Chondrocyte (in vitro differentiated cells): ENCODE results near the gene MEFV. TPM values are rescaled to one million over a fixed set of nuclear protein-coding genes. Genes with fewer than 3 reads are reported as not detected.
A peak's percentile ranks its signal among the peaks of the same experiment; 100 is the strongest.

ENCODE experiments used
- DNase-seq: peaks from one replicate; pipeline ENCODE4 v3.0.0; 2021; ENCODE audit warnings: mixed read lengths, low spot score
- H3K27ac Mint-ChIP-seq: one replicate; pipeline ENCODE4 v1.8.0; 2021; ENCODE audit warnings: mild to moderate bottlenecking, moderate library complexity, mixed read lengths; ENCODE audit not compliant: unreplicated experiment
- H3K27me3 Mint-ChIP-seq: 2 replicates; pipeline ENCODE4 v1.8.0; 2021; ENCODE audit warnings: low read depth, mixed read lengths
- H3K36me3 Mint-ChIP-seq: 2 replicates; pipeline ENCODE4 v1.8.0; 2021; ENCODE audit warnings: low read depth, mixed read lengths
- H3K4me1 Mint-ChIP-seq: 2 replicates; pipeline ENCODE4 v1.8.0; 2021; ENCODE audit warnings: low read depth, mild to moderate bottlenecking, mixed read lengths
- H3K4me3 Mint-ChIP-seq: one replicate; pipeline ENCODE4 v1.8.0; 2021; ENCODE audit warnings: mild to moderate bottlenecking, moderate library complexity, mixed read lengths; ENCODE audit not compliant: unreplicated experiment
- H3K9me3 Mint-ChIP-seq: 2 replicates; pipeline ENCODE4 v1.8.0; 2021; ENCODE audit warnings: low read depth, mixed read lengths
- total RNA-seq: library from RNA; stranded (reverse); gene quantifications from 3 replicates; pipeline ENCODE4 v1.2.1, GENCODE V29; 2021
- TF ChIP-seq, protein P1 (sequence below): fragments of 200-600 bp; sonication (generic); IDR thresholded peaks from 2 replicates; pipeline ENCODE4 v1.5.0; 2021; ENCODE audit warnings: antibody characterized with exemption, mild to moderate bottlenecking, moderate library complexity

The MEFV gene
- total RNA-seq, 1 donor from 2014 or later: not detected

DNA sequence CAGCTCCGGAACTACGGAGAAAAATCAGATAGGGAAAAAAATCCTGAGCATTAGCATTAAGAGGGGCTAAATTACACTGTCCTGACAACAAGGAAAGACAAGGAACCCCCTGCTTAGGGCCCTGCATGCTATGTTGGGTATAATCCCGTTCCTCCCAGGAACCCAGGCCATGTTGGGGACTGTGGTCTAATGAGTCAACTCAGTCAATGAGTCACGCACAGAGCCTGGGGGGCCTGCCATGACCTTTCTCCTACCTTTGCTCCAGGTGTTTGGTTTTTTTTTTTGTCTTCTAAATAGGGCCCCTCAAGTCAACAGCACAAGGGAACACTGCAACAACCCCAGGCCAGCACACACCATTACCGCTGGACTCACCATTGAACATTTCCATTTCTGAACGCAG is 12.6 kb downstream of the MEFV start:
- TF ChIP-seq, protein P1, sequence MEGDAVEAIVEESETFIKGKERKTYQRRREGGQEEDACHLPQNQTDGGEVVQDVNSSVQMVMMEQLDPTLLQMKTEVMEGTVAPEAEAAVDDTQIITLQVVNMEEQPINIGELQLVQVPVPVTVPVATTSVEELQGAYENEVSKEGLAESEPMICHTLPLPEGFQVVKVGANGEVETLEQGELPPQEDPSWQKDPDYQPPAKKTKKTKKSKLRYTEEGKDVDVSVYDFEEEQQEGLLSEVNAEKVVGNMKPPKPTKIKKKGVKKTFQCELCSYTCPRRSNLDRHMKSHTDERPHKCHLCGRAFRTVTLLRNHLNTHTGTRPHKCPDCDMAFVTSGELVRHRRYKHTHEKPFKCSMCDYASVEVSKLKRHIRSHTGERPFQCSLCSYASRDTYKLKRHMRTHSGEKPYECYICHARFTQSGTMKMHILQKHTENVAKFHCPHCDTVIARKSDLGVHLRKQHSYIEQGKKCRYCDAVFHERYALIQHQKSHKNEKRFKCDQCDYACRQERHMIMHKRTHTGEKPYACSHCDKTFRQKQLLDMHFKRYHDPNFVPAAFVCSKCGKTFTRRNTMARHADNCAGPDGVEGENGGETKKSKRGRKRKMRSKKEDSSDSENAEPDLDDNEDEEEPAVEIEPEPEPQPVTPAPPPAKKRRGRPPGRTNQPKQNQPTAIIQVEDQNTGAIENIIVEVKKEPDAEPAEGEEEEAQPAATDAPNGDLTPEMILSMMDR: no peak
- H3K4me3 Mint-ChIP-seq: no peak overlapping the region
- H3K27me3 Mint-ChIP-seq: peaks cover 19% of the 10 kb centered on the region
- no peaks in the 10 kb centered on the region for H3K9me3 Mint-ChIP-seq
- no peak for DNase-seq
- H3K27ac Mint-ChIP-seq: no peak overlapping the region
- no peaks in the 10 kb centered on the region for H3K36me3 Mint-ChIP-seq
- no peaks in the 10 kb centered on the region for H3K4me1 Mint-ChIP-seq

DNA sequence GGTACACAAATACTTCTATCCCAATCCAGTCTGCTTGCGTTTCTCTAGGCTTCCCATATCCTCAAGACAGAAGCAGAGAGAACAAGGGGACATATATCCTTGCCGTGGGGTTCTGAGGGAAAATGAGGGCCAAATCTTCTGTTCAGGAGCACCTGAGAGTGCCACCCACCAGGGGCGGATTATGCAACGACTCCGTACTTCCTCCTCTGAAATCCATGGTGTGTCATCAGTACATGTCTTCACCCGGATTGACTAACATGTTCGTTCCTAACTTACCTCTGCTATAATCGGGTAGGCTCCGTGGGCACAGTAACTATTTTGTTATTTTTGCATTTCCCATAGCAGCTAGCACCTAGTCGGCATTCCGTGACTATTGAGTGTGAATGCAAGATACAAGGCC is 13.7 kb downstream of the MEFV start:
- Mint-ChIP-seq H3K9me3 (no peaks in the 10 kb centered on the region), H3K4me1 (no peaks in the 10 kb centered on the region), H3K27ac (no peak overlapping the region), H3K27me3 (peaks cover 19% of the 10 kb centered on the region), H3K36me3 (no peaks in the 10 kb centered on the region), H3K4me3 (no peak overlapping the region)
- TF ChIP-seq, protein P1: no peak
- DNase-seq: no peak

DNA sequence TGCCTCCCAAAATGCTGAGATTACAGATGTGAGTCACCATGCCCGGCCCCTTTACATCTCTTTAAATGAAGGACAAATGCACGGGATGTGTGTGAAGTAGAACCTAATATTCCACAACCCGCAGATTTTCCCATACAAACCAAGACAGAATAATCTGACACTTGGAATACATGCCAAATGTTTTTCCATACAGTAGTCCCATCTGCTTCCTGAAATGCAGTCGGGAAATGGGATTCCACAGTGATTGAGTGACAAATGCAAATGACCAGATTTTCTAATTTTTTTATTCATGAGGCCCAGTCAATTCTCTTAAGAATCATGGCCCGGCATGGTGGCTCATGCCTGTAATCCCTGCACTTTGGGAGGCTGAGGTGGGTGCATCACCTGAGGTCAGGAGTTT is 14.7 kb downstream of the MEFV start:
- no peak for DNase-seq
- Mint-ChIP-seq H3K36me3 (no peaks in the 10 kb centered on the region), H3K27ac (no peak overlapping the region), H3K4me3 (no peak overlapping the region), H3K9me3 (no peaks in the 10 kb centered on the region), H3K4me1 (no peaks in the 10 kb centered on the region), H3K27me3 (peaks cover 17% of the 10 kb centered on the region)
- TF ChIP-seq, protein P1: no peak

- Mint-ChIP-seq H3K36me3 (peaks cover 19% of the 10 kb centered on the region), H3K4me3 (peak overlapping the region; percentile 66), H3K27me3 (peaks cover 7% of the 10 kb centered on the region), H3K27ac (peak overlapping the region; percentile 22), H3K9me3 (peaks cover 18% of the 10 kb centered on the region), H3K4me1 (peaks cover 16% of the 10 kb centered on the region)
- TF ChIP-seq, protein P1: no peak
- no peak for DNase-seq
Measured at GRCh38 chr16:3235856-3236669, 20.4 kb downstream of the MEFV start.

DNA sequence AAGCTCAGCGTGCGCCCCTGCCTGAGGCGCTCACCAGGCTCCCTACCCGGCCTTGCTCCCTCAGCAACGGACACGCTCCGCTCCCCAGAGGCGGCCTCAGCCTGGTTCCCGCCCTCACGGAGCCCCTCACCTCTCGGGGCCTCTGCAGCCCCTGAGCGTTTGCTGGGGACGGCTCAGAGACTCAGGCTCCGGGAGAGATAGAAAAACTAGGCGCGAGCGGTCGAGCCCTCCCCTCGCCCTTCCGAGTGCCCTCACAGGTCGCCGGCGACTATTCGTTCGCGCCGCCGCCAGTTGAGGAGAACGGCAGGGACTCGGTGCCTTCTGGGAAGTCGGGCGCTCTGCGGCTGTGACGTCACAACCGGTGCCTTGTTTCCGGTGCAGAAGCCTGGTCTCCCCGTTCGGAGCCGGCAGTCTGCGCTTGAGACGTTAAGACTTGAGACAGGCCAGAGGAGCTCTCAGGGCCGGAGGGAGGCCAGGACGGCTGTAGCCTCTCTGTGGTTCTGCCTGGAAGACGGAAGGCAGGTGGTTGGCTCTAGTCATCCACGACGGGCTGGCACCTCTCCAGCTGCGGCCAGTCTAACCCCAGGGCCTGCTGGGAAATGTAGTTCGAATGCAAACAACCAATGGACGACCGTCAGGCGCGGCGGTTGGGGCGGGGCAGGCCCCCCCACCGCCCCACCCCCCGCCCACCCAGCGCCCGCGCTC is 21.4 kb downstream of the MEFV start, which contains the start of gene ZNF200:
ZNF200 (minus strand) TSS at position 302 of the 705 bp plus-strand sequence. CDS start 1,403 bp downstream, outside the sequence.
- TF ChIP-seq, protein P1: no peak
- peak within 1 kb of the TSS; percentile 93 for H3K4me3 Mint-ChIP-seq
- H3K36me3 Mint-ChIP-seq: peaks cover 29% of the 10 kb centered on the region
- peaks cover 16% of the 10 kb centered on the region for H3K4me1 Mint-ChIP-seq
- H3K27me3 Mint-ChIP-seq: peaks cover 2% of the 10 kb centered on the region
- H3K27ac Mint-ChIP-seq: peak within 1 kb of the TSS; percentile 99
- peak; percentile 98 for DNase-seq
- H3K9me3 Mint-ChIP-seq: peaks cover 28% of the 10 kb centered on the region
